HG02798 (cell line): ENCODE results near the gene KIF16B.
A peak's percentile ranks its signal among the peaks of the same experiment; 100 is the strongest.
"Not testable (repeated sequence)": the region's sequence is repeated elsewhere in the genome, so short reads cannot be mapped to it uniquely, and the experiment has no call there.

Experiments
- ATAC-seq: cut with Tn5 transposase; IDR thresholded peaks from one replicate; pipeline ENCODE4 v1.9.1; 2021; ENCODE audit warnings: mild to moderate bottlenecking; ENCODE audit not compliant: unreplicated experiment, poor library complexity

The KIF16B gene

GRCh38 chr20:16441546-16442164, 131.6 kb downstream of the KIF16B start:
- ATAC-seq, result no peak

GRCh38 chr20:16440686-16441085, 132.6 kb downstream of the KIF16B start:
- no peak for ATAC-seq

- ATAC-seq, result not testable (repeated sequence)
These were observed 133.7 kb downstream of the KIF16B start for GRCh38 chr20:16439540-16439939.

- no peak for ATAC-seq
These were observed 135.1 kb downstream of the KIF16B start for GRCh38 chr20:16438100-16438499.

GRCh38 chr20:16437387-16437996, 135.8 kb downstream of the KIF16B start:
- ATAC-seq, result no peak

- ATAC-seq, result peak; percentile 90
These were observed 139.1 kb downstream of the KIF16B start for GRCh38 chr20:16434062-16434664.

- no peak for ATAC-seq
These were observed 140.0 kb downstream of the KIF16B start for GRCh38 chr20:16433293-16433580.

GRCh38 chr20:16432466-16433292, 140.6 kb downstream of the KIF16B start:
- no peak for ATAC-seq

- ATAC-seq, result no peak
These were observed 145.1 kb downstream of the KIF16B start for GRCh38 chr20:16428112-16428511.

- ATAC-seq, result no peak
These were observed 145.7 kb downstream of the KIF16B start for GRCh38 chr20:16427571-16427970.

GRCh38 chr20:16424780-16425179, 148.5 kb downstream of the KIF16B start:
- no peak for ATAC-seq

- ATAC-seq, result no peak
These were observed 149.7 kb downstream of the KIF16B start for GRCh38 chr20:16423311-16424212.

- no peak for ATAC-seq
These were observed 154.0 kb downstream of the KIF16B start for GRCh38 chr20:16419138-16419715.

GRCh38 chr20:16418616-16419015, 154.6 kb downstream of the KIF16B start:
- ATAC-seq, result no peak

- ATAC-seq, result no peak
These were observed 156.2 kb downstream of the KIF16B start for GRCh38 chr20:16417001-16417400.

GRCh38 chr20:16415071-16416053, 157.9 kb downstream of the KIF16B start:
- no peak for ATAC-seq

- ATAC-seq, result no peak
These were observed 160.3 kb downstream of the KIF16B start for GRCh38 chr20:16412906-16413305.

GRCh38 chr20:16411361-16411760, 161.9 kb downstream of the KIF16B start:
- ATAC-seq, result no peak

- no peak for ATAC-seq
These were observed 162.6 kb downstream of the KIF16B start for GRCh38 chr20:16410626-16411025.
